ENCODE data around the gene PSMD13. TPM values are rescaled to one million over a fixed set of nuclear protein-coding genes. Genes with fewer than 3 reads are reported as not detected.
"Not testable (repeated sequence)": the region's sequence is repeated elsewhere in the genome, so short reads cannot be mapped to it uniquely, and the experiment has no call there.

PSMD13 gene
- total RNA-seq, 1 experiment from 2014 or later: 92.7 TPM

GRCh38 chr11:261624-262023 lies 24.8 kb downstream of the PSMD13 start:
- H3K9me2 ChIP-seq (replicated peaks; ENCODE audit: insufficient read depth, low read length): no peaks in the 10 kb centered on the region
- no peak overlapping the region for H3K9ac ChIP-seq (ENCODE audit: low read length)
- no peaks in the 10 kb centered on the region for H3K9me3 ChIP-seq (ENCODE audit: low read length)
- no peaks in the 10 kb centered on the region for H3K79me2 ChIP-seq (ENCODE audit: low read length)
- no peak overlapping the region for H3K4me2 ChIP-seq (ENCODE audit: low read depth, low read length, poor library complexity, severe bottlenecking)
- no peaks in the 10 kb centered on the region for H3K36me3 ChIP-seq (ENCODE audit: insufficient read depth, low read length)
- H3K27me3 ChIP-seq (ENCODE audit: low read length): no peaks in the 10 kb centered on the region
- H3K27ac ChIP-seq (ENCODE audit: low read length): no peak overlapping the region
- no peak overlapping the region for H2AFZ ChIP-seq (ENCODE audit: low read length)
- peaks cover 19% of the 10 kb centered on the region for H3K4me1 ChIP-seq (ENCODE audit: low read length)
- no peak for DNase-seq
- H4K20me1 ChIP-seq (ENCODE audit: insufficient read depth, low read depth, low read length): no peaks in the 10 kb centered on the region
- no peak overlapping the region for H3K4me3 ChIP-seq (ENCODE audit: low read length)

GRCh38 chr11:266676-267439 lies 30.1 kb downstream of the PSMD13 start:
- H3K4me1 ChIP-seq (ENCODE audit: low read length): peaks cover 29% of the 10 kb centered on the region
- no peaks in the 10 kb centered on the region for H3K9me3 ChIP-seq (ENCODE audit: low read length)
- H3K9ac ChIP-seq (ENCODE audit: low read length): no peak overlapping the region
- no peaks in the 10 kb centered on the region for H3K36me3 ChIP-seq (ENCODE audit: insufficient read depth, low read length)
- DNase-seq: peak; percentile 70
- H3K79me2 ChIP-seq (ENCODE audit: low read length): no peaks in the 10 kb centered on the region
- no peak overlapping the region for H3K4me3 ChIP-seq (ENCODE audit: low read length)
- H3K4me2 ChIP-seq (ENCODE audit: low read depth, low read length, poor library complexity, severe bottlenecking): no peak overlapping the region
- no peaks in the 10 kb centered on the region for H3K9me2 ChIP-seq (replicated peaks; ENCODE audit: insufficient read depth, low read length)
- no peak overlapping the region for H2AFZ ChIP-seq (ENCODE audit: low read length)
- no peak overlapping the region for H3K27ac ChIP-seq (ENCODE audit: low read length)
- H4K20me1 ChIP-seq (ENCODE audit: insufficient read depth, low read depth, low read length): no peaks in the 10 kb centered on the region
- H3K27me3 ChIP-seq (ENCODE audit: low read length): no peaks in the 10 kb centered on the region

- Histone ChIP-seq H3K9ac (ENCODE audit: low read length) (peak overlapping the region; percentile 79), H3K9me3 (ENCODE audit: low read length) (no peaks in the 10 kb centered on the region), H3K79me2 (ENCODE audit: low read length) (no peaks in the 10 kb centered on the region), H3K4me2 (ENCODE audit: low read depth, low read length, poor library complexity, severe bottlenecking) (peak overlapping the region; percentile 78), H3K27ac (ENCODE audit: low read length) (peak overlapping the region; percentile 92), H4K20me1 (ENCODE audit: insufficient read depth, low read depth, low read length) (no peaks in the 10 kb centered on the region), H3K9me2 (replicated peaks; ENCODE audit: insufficient read depth, low read length) (no peaks in the 10 kb centered on the region), H3K27me3 (ENCODE audit: low read length) (no peaks in the 10 kb centered on the region), H3K36me3 (ENCODE audit: insufficient read depth, low read length) (no peaks in the 10 kb centered on the region), H3K4me3 (ENCODE audit: low read length) (peak overlapping the region; percentile 63), H3K4me1 (ENCODE audit: low read length) (peaks cover 29% of the 10 kb centered on the region), H2AFZ (ENCODE audit: low read length) (peak overlapping the region; percentile 27; the same call in 1 of the 2 replicates)
- peak; percentile 74 for DNase-seq
Measured at GRCh38 chr11:267491-267994, 30.8 kb downstream of the PSMD13 start.

- H3K9ac ChIP-seq (ENCODE audit: low read length): peak overlapping the region; percentile 79
- not testable (repeated sequence) for H3K27me3 ChIP-seq (ENCODE audit: low read length); H3K79me2 ChIP-seq (ENCODE audit: low read length); H3K9me3 ChIP-seq (ENCODE audit: low read length); H2AFZ ChIP-seq (ENCODE audit: low read length); H3K36me3 ChIP-seq (ENCODE audit: insufficient read depth, low read length); H3K9me2 ChIP-seq (replicated peaks; ENCODE audit: insufficient read depth, low read length); H4K20me1 ChIP-seq (ENCODE audit: insufficient read depth, low read depth, low read length)
- peaks cover 29% of the 10 kb centered on the region for H3K4me1 ChIP-seq (ENCODE audit: low read length)
- peak; percentile 77 for DNase-seq
- peak overlapping the region; percentile 63 for H3K4me3 ChIP-seq (ENCODE audit: low read length)
- peak overlapping the region; percentile 78 for H3K4me2 ChIP-seq (ENCODE audit: low read depth, low read length, poor library complexity, severe bottlenecking)
- H3K27ac ChIP-seq (ENCODE audit: low read length): peak overlapping the region; percentile 92
Measured at GRCh38 chr11:268716-269145, 32.0 kb downstream of the PSMD13 start.

- no peaks in the 10 kb centered on the region for H4K20me1 ChIP-seq (ENCODE audit: insufficient read depth, low read depth, low read length)
Measured at GRCh38 chr11:269146-269890, 32.5 kb downstream of the PSMD13 start.

GRCh38 chr11:270451-271318 lies 33.9 kb downstream of the PSMD13 start:
- Histone ChIP-seq H3K27me3 (ENCODE audit: low read length) (no peaks in the 10 kb centered on the region), H3K27ac (ENCODE audit: low read length) (no peak overlapping the region), H3K9ac (ENCODE audit: low read length) (no peak overlapping the region), H3K36me3 (ENCODE audit: insufficient read depth, low read length) (no peaks in the 10 kb centered on the region), H3K4me2 (ENCODE audit: low read depth, low read length, poor library complexity, severe bottlenecking) (no peak overlapping the region), H3K79me2 (ENCODE audit: low read length) (no peaks in the 10 kb centered on the region), H2AFZ (ENCODE audit: low read length) (no peak overlapping the region), H4K20me1 (ENCODE audit: insufficient read depth, low read depth, low read length) (no peaks in the 10 kb centered on the region), H3K9me3 (ENCODE audit: low read length) (no peaks in the 10 kb centered on the region), H3K4me1 (ENCODE audit: low read length) (peaks cover 37% of the 10 kb centered on the region), H3K9me2 (replicated peaks; ENCODE audit: insufficient read depth, low read length) (no peaks in the 10 kb centered on the region), H3K4me3 (ENCODE audit: low read length) (no peak overlapping the region)
- DNase-seq: no peak

More at GRCh38 chr11:269146-269890, 32.5 kb downstream of the PSMD13 start:
- H3K9ac ChIP-seq (ENCODE audit: low read length): peak overlapping the region; percentile 79
- no peaks in the 10 kb centered on the region for H3K79me2 ChIP-seq (ENCODE audit: low read length)
- peaks cover 29% of the 10 kb centered on the region for H3K4me1 ChIP-seq (ENCODE audit: low read length)
- no peaks in the 10 kb centered on the region for H3K9me2 ChIP-seq (replicated peaks; ENCODE audit: insufficient read depth, low read length)
- no peaks in the 10 kb centered on the region for H3K36me3 ChIP-seq (ENCODE audit: insufficient read depth, low read length)
- no peaks in the 10 kb centered on the region for H3K27me3 ChIP-seq (ENCODE audit: low read length)
- peak overlapping the region; percentile 63 for H3K4me3 ChIP-seq (ENCODE audit: low read length)
- H2AFZ ChIP-seq (ENCODE audit: low read length): peak overlapping the region; percentile 90
- peak overlapping the region; percentile 78 for H3K4me2 ChIP-seq (ENCODE audit: low read depth, low read length, poor library complexity, severe bottlenecking)
- peak; percentile 94 for DNase-seq
- H3K9me3 ChIP-seq (ENCODE audit: low read length): no peaks in the 10 kb centered on the region
- H3K27ac ChIP-seq (ENCODE audit: low read length): peak overlapping the region; percentile 92

- no peak overlapping the region for H3K9ac ChIP-seq (ENCODE audit: low read length)
- DNase-seq: no peak
- no peak overlapping the region for H3K4me3 ChIP-seq (ENCODE audit: low read length)
- no peaks in the 10 kb centered on the region for H3K79me2 ChIP-seq (ENCODE audit: low read length)
- peaks cover 37% of the 10 kb centered on the region for H3K4me1 ChIP-seq (ENCODE audit: low read length)
- no peak overlapping the region for H3K4me2 ChIP-seq (ENCODE audit: low read depth, low read length, poor library complexity, severe bottlenecking)
- H3K9me2 ChIP-seq (replicated peaks; ENCODE audit: insufficient read depth, low read length): no peaks in the 10 kb centered on the region
- H3K27me3 ChIP-seq (ENCODE audit: low read length): no peaks in the 10 kb centered on the region; the same call in 1 of the 2 replicates
- no peaks in the 10 kb centered on the region for H3K36me3 ChIP-seq (ENCODE audit: insufficient read depth, low read length)
- H3K9me3 ChIP-seq (ENCODE audit: low read length): no peaks in the 10 kb centered on the region
- no peak overlapping the region for H3K27ac ChIP-seq (ENCODE audit: low read length)
- no peaks in the 10 kb centered on the region for H4K20me1 ChIP-seq (ENCODE audit: insufficient read depth, low read depth, low read length)
- H2AFZ ChIP-seq (ENCODE audit: low read length): no peak overlapping the region
Measured at GRCh38 chr11:271319-271715, 34.5 kb downstream of the PSMD13 start.
